Activated CD4-positive, alpha-beta T cell treated with anti-CD3 and anti-CD28 coated beads, Interleukin-10, Interleukin-2, amounts not matched to agents 100 ng/mL and 50 ng/mL, durations not matched to agents 16 hours and 8 hours (primary cell): Measurements from ENCODE around the gene ATAD5.
A peak's percentile ranks its signal among the peaks of the same experiment; 100 is the strongest.
"Not testable (repeated sequence)": the region's sequence is repeated elsewhere in the genome, so short reads cannot be mapped to it uniquely, and the experiment has no call there.

ENCODE experiments used
- DNase-seq: peaks from one replicate; pipeline ENCODE4 v3.0.0-alpha.2; 2020

Gene ATAD5

DNA sequence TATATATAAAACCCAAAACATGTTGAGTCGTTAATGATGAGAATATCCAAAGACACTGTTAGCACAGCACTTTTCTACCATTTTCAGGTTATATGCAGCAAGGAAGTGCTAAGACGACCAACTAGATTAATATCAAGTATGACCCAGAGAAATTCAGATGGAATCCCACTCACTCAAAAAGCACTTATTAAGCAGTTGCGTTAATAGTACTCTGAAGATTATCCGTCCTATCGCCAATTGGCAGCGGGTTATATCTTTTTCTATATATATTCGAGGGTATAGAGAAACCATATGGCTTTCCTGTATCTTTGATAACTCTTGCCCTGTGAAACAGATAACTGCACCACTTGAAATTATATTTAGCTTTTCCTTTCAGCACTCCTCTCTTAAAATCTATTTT lies 8.3 kb upstream of the ATAD5 start:
- DNase-seq = no peak

GRCh38 chr17:30824002-30824355 lies 7.8 kb upstream of the ATAD5 start:
- peak; percentile 43 for DNase-seq

GRCh38 chr17:30824356-30825145 lies 7.2 kb upstream of the ATAD5 start, which contains the start of gene CRLF3:
CRLF3 (minus strand) TSS chr17:30824692; CDS start chr17:30824651, 41 bp downstream.
- peak; percentile 95 for DNase-seq

GRCh38 chr17:30827082-30827481 lies 4.7 kb upstream of the ATAD5 start:
- no peak for DNase-seq

DNA sequence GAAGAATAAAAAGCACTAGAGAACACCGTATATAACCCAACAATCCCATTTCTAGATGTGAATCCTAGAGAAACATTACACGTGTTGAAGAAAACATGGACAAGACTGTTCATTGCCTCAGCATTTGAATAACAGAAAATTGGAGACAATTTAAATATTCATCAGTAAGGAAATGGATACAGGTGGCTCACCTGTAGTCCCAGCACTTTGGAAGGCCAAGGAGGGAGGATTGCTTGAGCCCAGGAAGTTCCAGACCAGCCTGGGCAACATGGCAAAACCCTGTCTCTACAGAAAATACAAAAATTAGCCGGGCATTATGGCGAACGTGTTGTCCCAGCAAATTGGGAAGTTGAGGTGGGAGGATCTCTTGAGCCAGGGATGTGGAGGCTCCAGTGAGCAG lies 2.7 kb upstream of the ATAD5 start:
- no peak for DNase-seq

DNA sequence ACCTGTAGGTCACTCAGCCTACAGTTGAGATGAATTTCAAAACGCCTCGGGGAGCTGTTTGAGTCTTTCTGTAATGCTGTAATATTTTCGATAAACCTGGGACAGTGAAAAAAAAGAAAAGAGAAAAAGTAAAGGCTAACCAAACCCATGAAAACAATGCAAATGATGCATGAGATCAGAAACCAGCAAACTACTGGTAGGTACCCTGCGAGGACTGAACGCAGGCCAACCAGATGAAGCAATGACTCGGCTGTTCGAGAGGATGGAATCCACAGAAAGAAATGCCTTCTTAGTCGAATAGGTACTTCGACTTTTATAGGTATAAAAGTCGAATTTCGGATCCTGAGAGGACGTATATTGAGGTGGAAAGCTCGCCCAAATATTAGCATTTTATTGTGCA lies 509 bp upstream of the ATAD5 start:
- DNase-seq = peak; percentile 40

- DNase-seq = no peak
These were observed 815 bp downstream of the ATAD5 start for GRCh38 chr17:30832438-30833124.

- no peak for DNase-seq
These were observed 6.5 kb downstream of the ATAD5 start for GRCh38 chr17:30838202-30838807.

- no peak for DNase-seq
These were observed 9.0 kb downstream of the ATAD5 start for GRCh38 chr17:30840771-30841170.

DNA sequence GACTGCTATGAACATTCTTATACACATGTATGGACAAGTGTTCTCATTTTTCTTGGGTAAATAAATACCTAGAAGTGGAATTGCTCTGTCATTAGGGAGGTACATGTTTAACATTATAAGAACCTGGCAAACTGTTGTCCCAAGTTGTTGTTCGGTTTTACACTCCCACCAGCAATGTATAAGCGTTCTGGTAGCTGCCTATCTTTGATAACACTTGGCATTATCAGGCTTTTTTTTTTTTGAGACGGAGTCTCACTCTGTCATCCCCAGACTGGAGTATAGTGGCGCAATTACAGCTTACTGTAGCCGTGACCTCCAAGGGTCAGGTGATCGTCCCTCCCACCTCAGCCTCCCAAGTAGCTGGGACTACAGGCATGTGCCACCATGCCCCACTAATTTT lies 16.3 kb downstream of the ATAD5 start:
- no peak for DNase-seq

DNA sequence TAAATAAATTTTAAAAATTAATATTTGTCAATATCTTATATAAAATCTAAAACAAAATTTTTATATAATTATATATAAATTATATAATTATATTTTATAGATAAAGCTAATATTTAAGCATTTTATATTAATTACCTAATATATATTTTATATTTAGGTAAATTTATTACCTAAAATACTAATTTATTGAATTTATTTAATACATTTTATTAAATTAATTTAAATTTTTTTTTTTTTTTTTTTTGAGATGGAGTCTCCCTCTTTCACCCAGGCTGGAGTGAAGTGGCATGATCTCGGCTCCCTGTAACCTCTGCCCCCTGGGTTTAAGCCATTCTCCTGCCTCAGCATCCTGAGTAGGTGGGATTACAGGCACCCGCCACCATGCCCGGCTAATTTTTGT lies 22.4 kb downstream of the ATAD5 start:
- no peak for DNase-seq

GRCh38 chr17:30858556-30859250 lies 26.9 kb downstream of the ATAD5 start:
- DNase-seq = no peak

DNA sequence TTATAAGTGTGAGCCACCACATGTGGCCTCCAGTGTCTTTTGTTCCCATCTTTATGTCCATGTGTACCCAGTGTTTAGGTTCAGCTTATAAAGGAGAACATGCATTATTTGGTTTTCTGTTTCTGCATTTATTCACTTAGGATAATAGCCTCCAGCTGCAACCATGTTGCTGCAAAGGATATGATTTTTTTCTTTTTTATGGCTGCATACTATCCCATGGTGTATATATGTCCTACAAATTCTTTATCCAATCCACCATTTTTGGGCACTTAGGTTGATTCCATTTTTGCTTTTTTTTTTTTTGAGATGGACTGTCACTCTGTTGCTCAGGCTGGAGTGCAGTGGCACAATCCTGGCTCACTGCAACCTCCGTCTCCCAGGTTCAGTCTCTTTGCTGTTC lies 32.9 kb downstream of the ATAD5 start:
- no peak for DNase-seq

DNA sequence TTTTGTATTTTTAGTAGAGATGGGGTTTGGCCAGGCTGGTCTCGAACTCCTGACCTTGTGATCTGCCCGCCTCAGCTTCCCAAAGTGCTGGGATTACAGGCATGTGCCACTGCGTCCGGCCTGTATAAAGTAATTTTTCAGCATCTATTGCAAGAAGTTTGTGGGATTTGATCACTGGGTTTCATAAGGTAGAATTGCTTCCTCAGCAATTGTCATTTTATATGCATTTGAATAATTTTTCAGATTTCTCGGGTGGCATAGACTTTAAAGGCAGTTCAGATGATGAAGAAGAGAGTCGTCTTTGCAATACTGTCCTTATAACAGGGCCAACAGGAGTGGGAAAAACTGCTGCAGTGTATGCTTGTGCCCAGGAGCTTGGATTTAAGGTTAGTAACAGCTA lies 37.2 kb downstream of the ATAD5 start:
- no peak for DNase-seq

GRCh38 chr17:30886187-30886586 lies 54.4 kb downstream of the ATAD5 start:
- DNase-seq = no peak

DNA sequence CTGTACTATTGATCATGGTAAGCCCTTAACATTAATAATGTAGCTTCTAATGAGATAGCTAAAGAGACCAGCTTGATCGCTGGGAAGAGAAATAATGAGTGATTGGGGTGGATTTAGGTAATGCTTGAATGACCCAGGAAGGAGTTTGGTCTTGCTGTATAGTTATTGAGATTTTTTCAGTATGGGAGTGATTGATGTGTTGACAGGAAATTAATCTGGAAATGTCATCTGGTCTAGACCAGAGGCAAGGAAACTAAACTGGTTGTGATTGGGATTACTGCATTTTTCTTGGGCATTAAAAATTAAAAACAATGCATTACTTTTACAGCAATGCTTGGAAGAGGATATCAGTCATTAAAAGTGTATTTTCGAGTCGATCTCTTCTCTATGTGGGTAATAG lies 62.5 kb downstream of the ATAD5 start:
- no peak for DNase-seq

- no peak for DNase-seq
These were observed 65.5 kb downstream of the ATAD5 start for GRCh38 chr17:30897311-30897710.

GRCh38 chr17:30905742-30906100 lies 74.0 kb downstream of the ATAD5 start:
- peak; percentile 4 for DNase-seq

DNA sequence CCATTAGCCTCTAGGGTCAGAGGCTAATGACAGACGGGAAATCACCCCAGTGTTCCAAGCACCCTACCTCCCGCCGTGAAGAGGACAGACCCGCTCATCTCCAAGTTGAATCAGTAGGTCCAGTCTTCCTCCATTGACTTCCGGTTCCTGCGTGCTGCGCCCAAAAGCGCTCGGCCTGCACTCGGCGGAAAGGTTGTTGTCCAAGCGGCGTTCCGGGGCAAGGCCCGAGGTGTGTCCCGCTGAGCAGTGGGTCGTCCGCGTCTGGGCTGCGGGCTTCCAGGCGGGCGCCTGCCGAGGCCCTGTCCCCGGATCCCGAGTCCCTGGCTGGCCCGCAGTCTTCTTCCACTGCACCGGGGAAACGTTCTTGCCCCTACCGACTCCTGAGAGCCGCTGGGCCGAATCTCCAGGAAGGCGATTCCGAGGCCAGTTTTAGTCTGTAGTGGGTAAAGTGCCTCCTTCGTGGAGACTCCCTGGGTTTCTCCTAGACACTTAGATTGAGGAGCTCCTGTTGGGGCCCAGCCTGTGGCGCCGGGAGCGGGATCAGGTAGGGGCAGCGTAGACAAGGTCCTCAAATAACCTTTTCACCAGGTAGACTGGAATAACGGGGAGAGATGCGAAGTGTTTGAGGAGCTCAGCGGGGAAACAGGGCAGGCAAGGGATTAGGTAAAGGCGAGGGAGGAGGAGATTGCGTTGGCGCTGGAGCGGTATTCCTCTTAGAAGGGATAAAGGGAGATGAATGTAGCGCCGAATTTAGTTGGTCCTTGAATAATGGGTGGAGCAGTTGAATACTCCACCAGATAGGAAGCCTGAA lies 74.5 kb downstream of the ATAD5 start, which contains the start of gene TEFM:
TEFM (minus strand) TSS at position 138 of the 811 bp plus-strand sequence; CDS start at position 98, 40 bp downstream.
- DNase-seq = peak; percentile 95

GRCh38 chr17:30908717-30909420 lies 77.1 kb downstream of the ATAD5 start:
- DNase-seq = no peak

GRCh38 chr17:30910151-30910550 lies 78.4 kb downstream of the ATAD5 start:
- DNase-seq = not testable (repeated sequence)

- DNase-seq = no peak
These were observed 82.2 kb downstream of the ATAD5 start for GRCh38 chr17:30913955-30914354.
